Activated CD8-positive, alpha-beta memory T cell treated with anti-CD3 and anti-CD28 coated beads, Interleukin-2, amount 10 ng/mL, durations not matched to agents 7 days and 5 days (primary cell): ENCODE results near the gene SLC25A23. TPM values are rescaled to one million over a fixed set of nuclear protein-coding genes. Genes with fewer than 3 reads are reported as not detected.
"Not testable (repeated sequence)": the region's sequence is repeated elsewhere in the genome, so short reads cannot be mapped to it uniquely, and the experiment has no call there.

Experiments used
- ATAC-seq: fragments of 150-1000 bp; cut with Tn5 transposase; one replicate; pipeline ENCODE4 v1.10.0; 2021; ENCODE audit warnings: moderate library complexity
- CTCF ChIA-PET: fragments of 350-600 bp; sonication (Branson Sonifier 250); formaldehyde crosslinking; loops from one replicate; lab custom pipeline; 2021; ENCODE audit warnings: antibody characterized with exemption; lab: Charles Lee
- DNase-seq: peaks from one replicate; pipeline ENCODE4 v3.0.0-alpha.2; 2020
- H3K27ac Mint-ChIP-seq: one replicate; pipeline ENCODE4 v1.8.0; 2021; ENCODE audit warnings: mild to moderate bottlenecking, mixed read lengths
- H3K27me3 Mint-ChIP-seq: one replicate; pipeline ENCODE4 v1.8.0; 2021; ENCODE audit warnings: mixed read lengths
- H3K36me3 Mint-ChIP-seq: one replicate; pipeline ENCODE4 v1.8.0; 2021; ENCODE audit warnings: mild to moderate bottlenecking, mixed read lengths
- H3K4me1 Mint-ChIP-seq: one replicate; pipeline ENCODE4 v1.8.0; 2021; ENCODE audit warnings: mixed read lengths
- H3K4me3 Mint-ChIP-seq: one replicate; pipeline ENCODE4 v1.8.0; 2021; ENCODE audit warnings: mild to moderate bottlenecking, moderate library complexity, mixed read lengths
- H3K9me3 Mint-ChIP-seq: one replicate; pipeline ENCODE4 v1.8.0; 2022; ENCODE audit warnings: low read depth, mixed read lengths
- total RNA-seq, 2 experiments: library from RNA; stranded (reverse); gene quantifications; one replicate each; pipeline ENCODE4 v1.2.3, GENCODE V29; 2021

SLC25A23 gene
- total RNA-seq, 2 experiments from 2014 or later, result 25.2 to 27.9 TPM

DNA sequence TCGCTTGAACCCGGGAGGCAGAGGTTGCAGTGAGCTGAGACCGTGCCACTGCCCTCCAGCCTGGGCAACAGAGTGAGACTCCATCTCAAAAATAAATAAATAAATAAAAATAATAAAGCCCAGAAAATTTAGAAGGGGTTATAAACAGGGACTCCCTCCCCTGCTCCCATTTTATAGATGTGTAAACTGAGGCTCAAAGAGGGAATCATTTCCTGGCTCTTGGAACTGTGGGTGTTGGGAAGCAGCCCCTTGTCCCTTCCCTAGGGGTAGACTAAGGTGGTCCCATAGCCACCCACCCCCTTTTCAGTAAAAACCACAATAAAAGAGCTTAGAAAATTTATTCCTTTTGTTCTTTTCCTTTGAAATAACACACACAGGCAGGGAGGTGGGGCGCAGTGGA, 19.8 kb downstream of the SLC25A23 start:
- no peaks in the 10 kb centered on the region for H3K27me3 Mint-ChIP-seq
- no peaks in the 10 kb centered on the region for H3K36me3 Mint-ChIP-seq
- ATAC-seq (no peak), DNase-seq (no peak)
- CTCF ChIA-PET, result no interaction called here
- H3K9me3 Mint-ChIP-seq, result no peaks in the 10 kb centered on the region
- no peak overlapping the region for H3K4me3 Mint-ChIP-seq
- no peak overlapping the region for H3K27ac Mint-ChIP-seq
- peaks cover 6% of the 10 kb centered on the region for H3K4me1 Mint-ChIP-seq

GRCh38 chr19:6433663-6434062, 25.9 kb downstream of the SLC25A23 start, which contains the start of gene SLC25A41:
Gene SLC25A41, minus strand, starts transcription at chr19:6433763. Its CDS starts 70 bp downstream, at chr19:6433693.
- Mint-ChIP-seq H3K4me1 (peaks cover 12% of the 10 kb centered on the region), H3K36me3 (no peaks in the 10 kb centered on the region), H3K9me3 (no peaks in the 10 kb centered on the region), H3K4me3 (no peak within 1 kb of the TSS), H3K27me3 (no peaks in the 10 kb centered on the region), H3K27ac (no peak within 1 kb of the TSS)
- CTCF ChIA-PET, result no interaction called here
- ATAC-seq, result no peak
- DNase-seq, result no peak

GRCh38 chr19:6433165-6433564, 26.4 kb downstream of the SLC25A23 start:
- H3K4me3 Mint-ChIP-seq, result no peak overlapping the region
- H3K27ac Mint-ChIP-seq, result no peak overlapping the region
- CTCF ChIA-PET, result no interaction called here
- H3K36me3 Mint-ChIP-seq, result no peaks in the 10 kb centered on the region
- no peak for DNase-seq
- ATAC-seq, result no peak
- H3K4me1 Mint-ChIP-seq, result peaks cover 12% of the 10 kb centered on the region
- no peaks in the 10 kb centered on the region for H3K27me3 Mint-ChIP-seq
- H3K9me3 Mint-ChIP-seq, result no peaks in the 10 kb centered on the region

DNA sequence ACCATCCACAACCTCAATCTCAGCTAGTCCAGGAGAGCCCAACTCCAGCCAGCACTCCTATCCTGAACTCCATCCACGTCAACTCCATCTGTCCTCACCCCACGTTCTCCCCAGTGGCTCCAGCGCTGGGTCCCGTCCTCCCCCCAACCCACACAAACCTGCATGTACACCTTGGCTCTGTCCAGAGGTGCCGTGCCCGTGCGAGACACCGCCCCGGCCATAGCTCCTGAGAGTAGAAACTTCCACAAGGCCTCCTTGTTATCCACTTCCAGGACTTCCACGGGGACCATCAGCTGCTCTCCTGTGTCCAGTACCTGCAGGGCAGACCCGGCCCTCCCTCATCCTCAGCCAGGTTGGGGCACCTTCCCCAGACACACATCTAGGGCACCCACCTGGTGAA, 27.7 kb downstream of the SLC25A23 start:
- H3K36me3 Mint-ChIP-seq, result no peaks in the 10 kb centered on the region
- H3K27ac Mint-ChIP-seq, result no peak overlapping the region
- peak; percentile 6 for ATAC-seq
- H3K27me3 Mint-ChIP-seq, result no peaks in the 10 kb centered on the region
- no peak overlapping the region for H3K4me3 Mint-ChIP-seq
- peaks cover 12% of the 10 kb centered on the region for H3K4me1 Mint-ChIP-seq
- CTCF ChIA-PET, result interaction anchor here (1.2 kb wide), 1 partner anchor 28 kb away, joined by 3 read pairs; the partner anchor contains the start of gene SLC25A23
- no peaks in the 10 kb centered on the region for H3K9me3 Mint-ChIP-seq
- DNase-seq, result no peak

DNA sequence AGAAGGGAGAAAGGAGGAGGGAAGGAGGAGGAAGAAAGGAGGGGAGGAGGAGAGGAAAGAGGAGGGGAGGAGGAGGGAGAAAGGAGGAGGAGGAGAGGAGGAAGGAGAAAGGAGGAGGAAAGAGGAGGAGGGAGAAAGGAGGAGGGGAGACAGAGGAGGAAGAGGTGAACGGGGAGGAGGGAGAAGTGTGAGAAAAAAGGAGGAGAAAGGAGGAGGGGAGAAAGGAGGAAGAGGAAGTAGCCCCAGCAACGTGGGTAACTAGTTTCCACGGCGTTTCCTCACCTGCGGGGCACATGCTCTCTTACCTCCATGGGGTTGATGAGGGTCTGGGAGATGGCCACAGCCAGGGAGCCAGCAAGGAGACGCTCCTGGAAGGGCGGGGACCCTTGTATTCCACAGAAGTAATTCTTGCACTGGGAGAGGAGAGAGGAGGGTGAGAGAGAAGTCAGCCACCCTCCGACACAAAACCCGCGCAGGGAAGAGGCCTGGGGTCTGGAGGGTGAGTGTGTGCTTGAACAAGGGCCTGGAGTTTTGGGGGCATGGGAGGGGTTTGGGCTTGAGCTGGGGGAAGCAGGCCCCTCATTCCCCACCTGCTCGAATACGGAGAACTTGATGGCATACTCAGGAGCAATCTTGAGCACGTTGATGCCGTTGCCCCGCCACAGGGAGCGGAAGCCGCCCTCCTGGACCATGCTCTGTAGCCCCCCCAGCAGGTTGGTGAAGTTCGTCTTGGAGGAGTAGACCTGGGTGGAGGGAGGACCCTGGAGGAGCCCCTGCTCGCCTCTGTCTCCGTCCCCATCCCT, 30.0 kb downstream of the SLC25A23 start:
- H3K27me3 Mint-ChIP-seq, result no peaks in the 10 kb centered on the region
- H3K36me3 Mint-ChIP-seq, result no peaks in the 10 kb centered on the region
- CTCF ChIA-PET, result no interaction called here
- ATAC-seq (no peak), DNase-seq (no peak)
- no peaks in the 10 kb centered on the region for H3K9me3 Mint-ChIP-seq
- no peak overlapping the region for H3K27ac Mint-ChIP-seq
- peaks cover 17% of the 10 kb centered on the region for H3K4me1 Mint-ChIP-seq
- H3K4me3 Mint-ChIP-seq, result peak overlapping the region; percentile 43

- H3K4me1 Mint-ChIP-seq, result peaks cover 17% of the 10 kb centered on the region
- H3K27ac Mint-ChIP-seq, H3K27me3 Mint-ChIP-seq, H3K4me3 Mint-ChIP-seq, DNase-seq, H3K36me3 Mint-ChIP-seq, H3K9me3 Mint-ChIP-seq, ATAC-seq, CTCF ChIA-PET: not testable (repeated sequence)
Measured at GRCh38 chr19:6428692-6429418, 30.7 kb downstream of the SLC25A23 start.

- Mint-ChIP-seq H3K27ac (no peak overlapping the region), H3K4me1 (peaks cover 30% of the 10 kb centered on the region), H3K4me3 (no peak overlapping the region), H3K36me3 (peaks cover 4% of the 10 kb centered on the region), H3K27me3 (no peaks in the 10 kb centered on the region), H3K9me3 (no peaks in the 10 kb centered on the region)
- no peak for ATAC-seq
- DNase-seq, result no peak
- CTCF ChIA-PET, result no interaction called here
Measured at GRCh38 chr19:6427131-6427530, 32.5 kb downstream of the SLC25A23 start.

DNA sequence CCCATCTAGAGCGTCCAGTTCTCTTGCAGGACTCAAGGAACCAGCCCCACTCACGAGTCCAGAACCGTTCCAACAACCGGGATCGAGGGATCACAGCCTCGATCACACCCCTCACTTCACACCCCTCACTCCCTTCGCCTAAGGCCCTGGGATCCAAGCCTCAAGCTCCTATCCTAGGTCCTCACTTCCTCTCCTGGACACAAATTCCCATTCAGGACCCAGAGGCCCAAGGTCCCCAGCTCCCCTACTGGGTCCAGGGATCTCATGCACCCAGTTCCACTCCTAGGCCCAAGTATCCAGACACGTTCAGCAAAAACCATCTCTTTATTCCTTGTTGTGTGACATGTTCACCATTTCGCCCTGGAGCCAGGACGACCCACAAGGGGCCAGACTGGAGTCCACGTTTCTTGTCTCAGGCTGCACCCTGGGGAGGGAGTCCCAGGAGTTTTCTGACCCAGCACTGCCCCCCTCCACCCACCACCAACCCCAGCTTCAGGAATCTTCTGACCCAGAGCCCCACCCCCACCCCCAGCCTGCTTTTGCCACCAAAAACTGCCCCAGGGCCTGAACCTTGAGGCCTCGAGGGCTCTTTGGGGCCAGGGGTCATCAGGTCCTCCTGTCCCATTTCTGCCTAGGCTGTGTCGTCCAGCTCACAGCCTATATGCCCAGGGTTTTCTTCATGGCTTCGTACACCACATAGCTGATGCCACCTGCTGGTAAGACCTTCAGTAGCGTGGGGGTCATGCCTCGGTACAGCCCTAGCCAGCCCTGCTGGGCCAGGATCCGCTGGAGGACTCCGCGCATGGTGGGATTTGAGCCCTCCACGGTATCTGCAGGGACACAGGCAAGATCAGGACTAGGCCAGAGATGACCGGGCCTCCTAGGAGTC, 33.6 kb downstream of the SLC25A23 start:
- Mint-ChIP-seq H3K27me3 (no peaks in the 10 kb centered on the region), H3K9me3 (no peaks in the 10 kb centered on the region), H3K4me1 (peaks cover 38% of the 10 kb centered on the region), H3K4me3 (peak overlapping the region; percentile 65), H3K36me3 (peaks cover 5% of the 10 kb centered on the region), H3K27ac (peak overlapping the region; percentile 92)
- CTCF ChIA-PET, result interaction anchor here (0.7 to 2.4 kb wide), 7 partner anchors 9 to 437 kb away, joined by 3 to 10 read pairs (median 5); partner anchors contain the start of genes ALKBH7, DENND1C and GTF2F1
- DNase-seq (peak; percentile 45), ATAC-seq (no peak)

DNA sequence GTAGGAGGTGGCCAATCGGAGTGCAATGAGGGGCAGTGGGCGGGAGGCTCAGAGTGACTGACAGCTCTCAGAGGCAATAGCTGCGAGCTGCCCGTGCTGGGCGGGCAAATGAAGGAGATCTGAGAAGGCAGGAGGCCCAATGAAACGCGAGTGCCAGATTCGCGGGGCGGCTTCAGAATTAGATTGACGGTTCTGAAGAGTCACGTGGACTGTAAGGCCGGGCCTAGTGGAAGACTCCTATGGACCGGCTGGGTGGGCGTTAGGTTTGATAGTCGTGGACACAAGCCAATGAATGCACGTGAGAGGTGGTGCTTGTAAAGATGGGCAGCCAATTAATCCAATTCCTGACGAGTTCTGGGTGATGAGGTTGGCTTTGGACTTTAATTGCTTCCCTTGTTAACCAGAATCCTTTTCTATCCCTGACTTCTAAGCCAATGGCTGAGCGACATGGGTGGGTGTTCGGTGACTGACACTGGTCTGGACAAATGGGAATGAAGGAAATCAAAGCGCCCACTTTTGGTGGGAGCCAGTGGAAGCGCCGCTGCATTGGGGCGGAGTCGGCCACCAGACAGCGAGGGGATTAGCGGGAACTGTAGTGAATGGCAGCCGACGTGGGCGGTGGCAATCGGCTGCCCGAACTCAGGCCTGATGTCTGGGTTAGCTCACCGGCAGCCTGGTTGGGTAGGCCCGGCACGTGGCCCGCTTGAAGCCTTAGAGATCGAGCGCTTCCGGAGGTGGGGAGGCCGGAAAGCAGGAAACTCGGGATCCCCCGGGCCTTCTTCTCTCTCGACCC, 34.5 kb downstream of the SLC25A23 start:
- Mint-ChIP-seq H3K4me3 (peak overlapping the region; percentile 65), H3K27me3 (no peaks in the 10 kb centered on the region), H3K9me3 (no peaks in the 10 kb centered on the region), H3K27ac (peak overlapping the region; percentile 92), H3K4me1 (peaks cover 36% of the 10 kb centered on the region), H3K36me3 (peaks cover 13% of the 10 kb centered on the region)
- peak; percentile 88 for ATAC-seq
- CTCF ChIA-PET, result interaction anchor here (0.7 to 2.4 kb wide), 9 partner anchors 10 to 438 kb away, joined by 3 to 10 read pairs (median 4); partner anchors contain the start of genes ALKBH7, DENND1C and GTF2F1
- DNase-seq, result peak; percentile 100

DNA sequence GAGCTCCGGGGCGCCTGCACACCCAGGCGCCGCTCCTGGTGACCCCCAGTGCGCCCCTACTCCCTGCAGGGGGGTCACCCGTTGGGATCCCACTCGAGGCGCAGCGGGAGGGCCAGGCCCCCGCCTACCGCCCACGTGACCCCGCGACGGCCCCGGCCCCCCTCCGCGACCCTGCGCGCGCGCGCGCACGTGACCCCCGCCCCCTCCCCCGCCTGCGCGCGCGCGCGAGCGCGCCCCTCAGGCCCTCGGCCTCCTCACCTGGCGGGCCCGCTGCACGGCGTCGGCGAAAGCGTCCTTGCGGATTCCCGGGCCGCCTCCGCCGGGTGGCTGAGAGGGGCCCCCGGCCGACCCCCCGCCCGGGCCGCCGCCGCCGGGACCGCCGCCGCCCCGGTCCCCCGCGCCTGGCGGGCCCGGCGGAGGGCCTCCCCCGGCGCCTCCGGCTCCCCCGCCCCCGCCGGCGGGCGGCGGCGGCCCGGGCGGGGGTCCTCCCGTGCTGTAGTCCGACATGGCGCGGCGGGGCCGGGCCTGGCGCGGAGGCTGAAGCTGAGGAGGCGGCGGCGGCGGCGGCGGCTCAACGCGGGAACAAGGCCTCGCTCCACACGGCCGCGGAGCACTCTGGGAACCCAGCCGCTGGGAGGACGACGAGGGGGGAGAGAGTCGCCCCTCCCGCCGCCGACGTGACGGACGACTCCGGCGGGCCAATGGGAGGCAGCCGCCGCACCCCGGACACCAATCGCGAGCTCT, 35.2 kb downstream of the SLC25A23 start, which contains the start of gene KHSRP:
Gene KHSRP, minus strand, starts transcription at position 617 of the 744 bp plus-strand sequence. Its CDS starts 110 bp downstream, at position 507.
- CTCF ChIA-PET, result interaction anchor here (0.8 to 2.4 kb wide), 6 partner anchors 15 to 112 kb away, joined by 3 to 10 read pairs (median 5); partner anchors contain the start of genes ALKBH7 and DENND1C
- peaks cover 32% of the 10 kb centered on the region for H3K4me1 Mint-ChIP-seq

GRCh38 chr19:6423499-6424194, 35.9 kb downstream of the SLC25A23 start:
- H3K27me3 Mint-ChIP-seq, result no peaks in the 10 kb centered on the region
- H3K27ac Mint-ChIP-seq, result peak overlapping the region; percentile 83
- CTCF ChIA-PET, result interaction anchor here (2.4 kb wide), 1 partner anchor 58 kb away, joined by 7 read pairs; the partner anchor contains the start of gene DENND1C
- peaks cover 25% of the 10 kb centered on the region for H3K36me3 Mint-ChIP-seq
- H3K4me3 Mint-ChIP-seq, result peak overlapping the region; percentile 86
- no peak for ATAC-seq
- no peaks in the 10 kb centered on the region for H3K9me3 Mint-ChIP-seq
- peaks cover 32% of the 10 kb centered on the region for H3K4me1 Mint-ChIP-seq
- DNase-seq, result peak; percentile 70

More for the DNA sequence above, 35.2 kb downstream of the SLC25A23 start, which contains the start of gene KHSRP:
- Mint-ChIP-seq H3K4me3 (peak within 1 kb of the TSS; percentile 86), H3K27ac (peak within 1 kb of the TSS; percentile 92), H3K9me3 (no peaks in the 10 kb centered on the region), H3K27me3 (no peaks in the 10 kb centered on the region), H3K36me3 (peaks cover 19% of the 10 kb centered on the region)
- ATAC-seq (no peak), DNase-seq (peak; percentile 45)
